Uterus (tissue), 4 donors: ENCODE data around the gene OR51A4. TPM values are rescaled to one million over a fixed set of nuclear protein-coding genes. Genes with fewer than 3 reads are reported as not detected.

Experiments
- DNase-seq, 2 donors: peaks; one replicate each; pipeline ENCODE4 v3.0.0-alpha.2; 2019 to 2020
- H3K27ac ChIP-seq, 2 donors: fragments of 200-600 bp; sonication (generic); 1 replicate in 1 of 2; 2 replicates in 1 of 2; pipeline ENCODE4 v1.5.1; 2016 to 2018
- H3K27me3 ChIP-seq, 2 donors: fragments of 200-600 bp; sonication (generic); one replicate each; pipeline ENCODE4 v1.5.1; 2018 to 2019; ENCODE audit warnings: control low read depth in 1 of 2
- H3K36me3 ChIP-seq, 2 donors: fragments of 200-600 bp; sonication (generic); one replicate each; pipeline ENCODE4 v1.5.1; 2019; ENCODE audit warnings: control low read depth in 1 of 2
- H3K4me1 ChIP-seq, 2 donors: fragments of 200-600 bp; sonication (generic); one replicate each; pipeline ENCODE4 v1.5.1; 2018 to 2019; ENCODE audit warnings: control low read depth in 1 of 2
- H3K4me3 ChIP-seq, 2 donors: fragments of 200-600 bp; sonication (generic); 1 replicate in 1 of 2; 2 replicates in 1 of 2; pipeline ENCODE4 v1.5.1; 2018 to 2019; ENCODE audit warnings: mild to moderate bottlenecking in 1 of 2
- H3K9me3 ChIP-seq, 2 donors: fragments of 200-600 bp; sonication (generic); one replicate each; pipeline ENCODE4 v1.5.1; 2019; ENCODE audit warnings: control low read depth in 1 of 2
- POLR2A ChIP-seq, 2 donors: fragments of 450-650 bp; IDR thresholded peaks; one replicate each; pipeline ENCODE4 v1.6.1; 2016; ENCODE audit warnings: antibody characterized with exemption in 2 of 2, mild to moderate bottlenecking in 1 of 2, moderate library complexity in 1 of 2
- intact Hi-C: fragments of 100-400 bp; cut with DNase I; formaldehyde crosslinking; loops from one replicate; pipeline ENCODE4 v1.15.1; 2023; ENCODE audit warnings: low total_unique reads
- total RNA-seq, 4 donors: library from RNA; depleted of rRNA in 3 of 4; stranded (reverse); fragments of >200 nt in 3 of 4; gene quantifications; one replicate each; pipeline versions ENCODE4 v1.1.0 to v1.2.4, GENCODE V29; 2014 to 2023
- TF ChIP-seq, protein P1 (sequence below), 4 experiments: fragments of 200-600 bp in 2 of 4; fragments of 450-650 bp in 2 of 4; sonication (generic) in 2 of 4; IDR thresholded peaks; one replicate each; pipeline ENCODE4 v1.5.1; 2016 to 2019; ENCODE audit warnings: antibody characterized with exemption in 4 of 4, mild to moderate bottlenecking in 2 of 4, moderate library complexity in 1 of 4
- donor health status: DM: yes; HTN: yes; CAD: no.

OR51A4 gene
- total RNA-seq, 4 donors from 2014 or later, result not detected

GRCh38 chr11:4936745-4937144 lies 10.7 kb downstream of the OR51A4 start:
- Histone ChIP-seq H3K27ac (no peak overlapping the region), H3K9me3 (no peaks in the 10 kb centered on the region), H3K4me1 (no peaks in the 10 kb centered on the region), H3K36me3 (no peaks in the 10 kb centered on the region), H3K27me3 (no peaks in the 10 kb centered on the region), H3K4me3 (no peak overlapping the region)
- intact Hi-C loops, result no loop called here
- TF ChIP-seq POLR2A (IDR thresholded peaks at IDR 0.05), result no peak
- TF ChIP-seq, protein P1, sequence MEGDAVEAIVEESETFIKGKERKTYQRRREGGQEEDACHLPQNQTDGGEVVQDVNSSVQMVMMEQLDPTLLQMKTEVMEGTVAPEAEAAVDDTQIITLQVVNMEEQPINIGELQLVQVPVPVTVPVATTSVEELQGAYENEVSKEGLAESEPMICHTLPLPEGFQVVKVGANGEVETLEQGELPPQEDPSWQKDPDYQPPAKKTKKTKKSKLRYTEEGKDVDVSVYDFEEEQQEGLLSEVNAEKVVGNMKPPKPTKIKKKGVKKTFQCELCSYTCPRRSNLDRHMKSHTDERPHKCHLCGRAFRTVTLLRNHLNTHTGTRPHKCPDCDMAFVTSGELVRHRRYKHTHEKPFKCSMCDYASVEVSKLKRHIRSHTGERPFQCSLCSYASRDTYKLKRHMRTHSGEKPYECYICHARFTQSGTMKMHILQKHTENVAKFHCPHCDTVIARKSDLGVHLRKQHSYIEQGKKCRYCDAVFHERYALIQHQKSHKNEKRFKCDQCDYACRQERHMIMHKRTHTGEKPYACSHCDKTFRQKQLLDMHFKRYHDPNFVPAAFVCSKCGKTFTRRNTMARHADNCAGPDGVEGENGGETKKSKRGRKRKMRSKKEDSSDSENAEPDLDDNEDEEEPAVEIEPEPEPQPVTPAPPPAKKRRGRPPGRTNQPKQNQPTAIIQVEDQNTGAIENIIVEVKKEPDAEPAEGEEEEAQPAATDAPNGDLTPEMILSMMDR (IDR thresholded peaks at IDR 0.05), result no peak
- no peak for DNase-seq

DNA sequence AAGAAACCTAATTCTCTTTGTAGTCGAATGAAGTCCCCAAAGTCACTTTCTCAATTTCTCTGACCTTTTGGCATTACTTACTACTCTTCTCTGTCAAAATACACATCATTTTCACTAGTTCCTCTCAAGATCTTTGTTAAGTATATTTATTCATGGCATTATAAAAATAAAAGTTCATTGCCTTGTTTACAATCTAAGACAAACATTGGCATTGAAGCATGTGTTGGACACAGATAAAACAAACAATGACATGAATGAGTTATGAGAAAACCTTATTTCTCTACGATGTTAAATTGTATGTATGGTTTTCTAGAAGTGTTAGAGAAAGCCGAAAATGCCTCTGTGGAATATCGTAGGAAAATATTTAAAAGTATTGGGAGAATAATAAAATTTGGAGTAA lies 14.7 kb downstream of the OR51A4 start:
- Histone ChIP-seq H3K4me1 (no peaks in the 10 kb centered on the region), H3K9me3 (no peaks in the 10 kb centered on the region), H3K36me3 (no peaks in the 10 kb centered on the region), H3K27ac (no peak overlapping the region), H3K27me3 (no peaks in the 10 kb centered on the region), H3K4me3 (no peak overlapping the region)
- intact Hi-C loops, result no loop called here
- DNase-seq, result no peak
- TF ChIP-seq, protein P1 (IDR thresholded peaks at IDR 0.05), result no peak
- no peak for TF ChIP-seq POLR2A (IDR thresholded peaks at IDR 0.05)

- intact Hi-C loops, result no loop called here
- DNase-seq, result no peak
- Histone ChIP-seq H3K36me3 (no peaks in the 10 kb centered on the region), H3K9me3 (no peaks in the 10 kb centered on the region), H3K4me3 (no peak overlapping the region), H3K27me3 (no peaks in the 10 kb centered on the region), H3K4me1 (no peaks in the 10 kb centered on the region), H3K27ac (no peak overlapping the region)
- TF ChIP-seq, protein P1 (IDR thresholded peaks at IDR 0.05), result no peak
Measured at GRCh38 chr11:4926608-4927007, 20.8 kb downstream of the OR51A4 start.

DNA sequence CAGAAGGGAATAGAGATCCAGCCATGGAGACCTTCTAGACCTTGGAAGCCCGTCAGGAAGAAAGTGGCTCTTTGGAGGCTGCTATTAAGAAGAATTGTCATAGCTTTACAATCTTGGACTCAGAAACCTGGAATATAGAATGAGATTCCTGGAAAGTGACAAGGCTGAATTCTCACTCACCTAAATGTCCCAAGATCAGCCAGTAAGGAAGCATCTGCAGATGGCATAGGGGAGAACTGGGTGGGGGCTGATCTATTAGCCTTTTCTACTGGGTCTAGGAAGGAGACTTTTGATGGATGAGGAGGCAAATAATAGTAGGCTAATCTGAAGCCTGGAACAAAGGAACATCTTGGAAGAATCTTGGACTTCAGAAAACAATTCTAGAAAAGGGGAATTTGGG lies 23.2 kb downstream of the OR51A4 start, which contains the start of gene OR51G1:
Gene OR51G1 (minus strand): TSS at position 101 of the 400 bp plus-strand sequence. CDS start 0 bp downstream, at position 101.
- no peak for DNase-seq
- TF ChIP-seq, protein P1 (IDR thresholded peaks at IDR 0.05), result no peak
- TF ChIP-seq POLR2A (IDR thresholded peaks at IDR 0.05), result no peak
- Histone ChIP-seq H3K4me1 (no peaks in the 10 kb centered on the region), H3K9me3 (no peaks in the 10 kb centered on the region), H3K27me3 (no peaks in the 10 kb centered on the region), H3K27ac (no peak within 1 kb of the TSS), H3K36me3 (no peaks in the 10 kb centered on the region), H3K4me3 (no peak within 1 kb of the TSS)
- intact Hi-C loops, result no loop called here

GRCh38 chr11:4922304-4922703 lies 25.1 kb downstream of the OR51A4 start:
- TF ChIP-seq, protein P1 (IDR thresholded peaks at IDR 0.05), result no peak
- no peak for TF ChIP-seq POLR2A (IDR thresholded peaks at IDR 0.05)
- intact Hi-C loops, result no loop called here
- H3K4me3 ChIP-seq, result no peak overlapping the region
- no peaks in the 10 kb centered on the region for H3K27me3 ChIP-seq
- no peaks in the 10 kb centered on the region for H3K4me1 ChIP-seq
- no peak overlapping the region for H3K27ac ChIP-seq
- no peaks in the 10 kb centered on the region for H3K9me3 ChIP-seq
- DNase-seq, result no peak
- no peaks in the 10 kb centered on the region for H3K36me3 ChIP-seq
